HepG2 (cell line): ENCODE data around the gene SKIC2. TPM values are rescaled to one million over a fixed set of nuclear protein-coding genes. Genes with fewer than 3 reads are reported as not detected.
A peak's percentile ranks its signal among the peaks of the same experiment; 100 is the strongest.

ENCODE experiments used
- ATAC-seq: fragments of 200-7000 bp; cut with Tn5 transposase; 3 replicates; pipeline ENCODE4 v1.9.1; 2020; ENCODE audit warnings: mild to moderate bottlenecking, moderate library complexity
- BruUV-seq: library from RNA; stranded (reverse); fragments of 400-500 nt; replicated peaks from 2 replicates; lab custom pipeline; 2021; lab: Mats Ljungman, UMichigan
- CTCF ChIA-PET: fragments of 300-600 bp; formaldehyde crosslinking; extraction: SDS; loops from one replicate; lab custom pipeline; 2021; ENCODE audit warnings: low total read pairs, inconsistent platforms, low intra/inter-chr PET ratio; lab: Yijun Ruan, JAX
- POLR2A ChIA-PET: fragments of 350-600 bp; sonication (Branson Sonifier 250); formaldehyde crosslinking; loops from one replicate; lab custom pipeline; 2020; ENCODE audit warnings: antibody characterized with exemption, inconsistent platforms; lab: Yijun Ruan, JAX
- DNase-seq: peaks from one replicate; pipeline ENCODE4 v3.0.0-alpha.2; 2015; ENCODE audit warnings: low spot score
- FAIRE-seq: peaks from 3 replicates; lab custom pipeline; 2011; peaks lifted over from hg19 to GRCh38; lab: Jason Lieb, UNC
- H2AFZ ChIP-seq: one replicate; pipeline ENCODE4 v1.6.1; 2011; ENCODE audit warnings: low read length, inconsistent platforms
- H3K27ac ChIP-seq: fragments of 300-600 bp; 3 replicates; pipeline ENCODE4 v1.8.0; 2011; ENCODE audit warnings: mixed run types, mild to moderate bottlenecking, mixed read lengths, low read length, inconsistent platforms; ENCODE audit not compliant: insufficient read depth; ENCODE audit errors: extremely low read length
- H3K27me3 ChIP-seq, 2 experiments: fragments of 200-600 bp in 1 of 2; 2 replicates in 1 of 2; 3 replicates in 1 of 2; pipeline versions ENCODE4 v1.6.0 to v1.8.0; 2011; ENCODE audit warnings: low read length in 2 of 2, mild to moderate bottlenecking in 2 of 2, moderate library complexity in 2 of 2, inconsistent platforms in 1 of 2; ENCODE audit not compliant: insufficient read depth in 2 of 2, control insufficient read depth in 1 of 2
- H3K36me3 ChIP-seq, 2 experiments: fragments of 200-600 bp in 1 of 2; replicated peaks in 1 of 2; 2 replicates in 1 of 2; 3 replicates in 1 of 2; pipeline versions ENCODE4 v1.5.1 to v1.8.0; 2011; ENCODE audit warnings: low read length in 2 of 2, inconsistent platforms in 1 of 2; ENCODE audit not compliant: insufficient read depth in 2 of 2, control insufficient read depth in 1 of 2
- H3K4me1 ChIP-seq: 2 replicates; pipeline ENCODE4 v1.5.1; 2012; ENCODE audit warnings: low read length, inconsistent platforms; ENCODE audit not compliant: insufficient read depth
- H3K4me2 ChIP-seq: 2 replicates; pipeline ENCODE4 v1.6.0; 2011; ENCODE audit warnings: low read depth, low read length, inconsistent platforms
- H3K4me3 ChIP-seq, 3 experiments: fragments of 200-600 bp in 1 of 3; sonication (generic), shearing (Covaris generic) in 1 of 3; replicated peaks in 1 of 3; 2 replicates each; pipeline ENCODE4 v1.5.1; 2011 to 2016; ENCODE audit warnings: low read length in 3 of 3, inconsistent platforms in 2 of 3, low read depth in 2 of 3, mild to moderate bottlenecking in 2 of 3, control low read depth in 1 of 3, mixed read lengths in 1 of 3; ENCODE audit not compliant: insufficient read depth in 1 of 3
- H3K79me2 ChIP-seq: one replicate; pipeline ENCODE4 v1.6.1; 2011; ENCODE audit warnings: low read length, inconsistent platforms; ENCODE audit not compliant: insufficient read depth
- H3K9ac ChIP-seq: 2 replicates; pipeline ENCODE4 v1.6.0; 2011; ENCODE audit warnings: mild to moderate bottlenecking, low read depth, low read length, inconsistent platforms; ENCODE audit not compliant: insufficient read depth
- H3K9me3 ChIP-seq: 2 replicates; pipeline ENCODE4 v1.5.1; 2012; ENCODE audit warnings: mild to moderate bottlenecking, low read length
- H4K20me1 ChIP-seq: 2 replicates; pipeline ENCODE4 v1.6.0; 2011; ENCODE audit warnings: inconsistent platforms, mild to moderate bottlenecking, low read length, moderate library complexity; ENCODE audit not compliant: insufficient read depth
- ATF1 ChIP-seq: IDR thresholded peaks from 2 replicates; pipeline ENCODE4 v1.6.1; 2016; ENCODE audit warnings: mild to moderate bottlenecking, control low read depth
- HDAC1 ChIP-seq: sonication (generic); formaldehyde crosslinking; IDR thresholded peaks from 2 replicates; pipeline ENCODE4 v1.5.1; 2020; ENCODE audit warnings: mild to moderate bottlenecking, missing genetic modification reagents
- KLF6 ChIP-seq: IDR thresholded peaks from 2 replicates; pipeline ENCODE4 v1.8.0; 2016; ENCODE audit warnings: missing biosample characterization, missing genetic modification reagents
- SATB2 ChIP-seq: sonication (generic); formaldehyde crosslinking; IDR thresholded peaks from 2 replicates; pipeline ENCODE4 v1.5.0; 2020; ENCODE audit warnings: missing genetic modification reagents
- SKI ChIP-seq: fragments of 450-650 bp; IDR thresholded peaks from one replicate; pipeline ENCODE4 v1.6.1; 2018; ENCODE audit warnings: mild to moderate bottlenecking; ENCODE audit not compliant: partially characterized antibody
- ZBTB20 ChIP-seq: sonication (generic); formaldehyde crosslinking; IDR thresholded peaks from 2 replicates; pipeline ENCODE4 v1.8.1; 2023; ENCODE audit warnings: missing genetic modification reagents, low read depth, mild to moderate bottlenecking, borderline replicate concordance
- ZNF292 ChIP-seq: sonication (generic); formaldehyde crosslinking; IDR thresholded peaks from 2 replicates; pipeline ENCODE4 v1.8.1; 2022; ENCODE audit warnings: mild to moderate bottlenecking, low read depth, missing genetic modification reagents, borderline replicate concordance
- ZNF329 ChIP-seq: sonication (generic); formaldehyde crosslinking; IDR thresholded peaks from 2 replicates; pipeline ENCODE4 v1.9.0; 2021; ENCODE audit warnings: low read depth, mild to moderate bottlenecking, missing genetic modification reagents
- ZNF557 ChIP-seq: sonication (generic); formaldehyde crosslinking; IDR thresholded peaks from 2 replicates; pipeline ENCODE4 v1.4.0; 2020; ENCODE audit warnings: missing genetic modification reagents
- ZNF563 ChIP-seq: sonication (generic); formaldehyde crosslinking; IDR thresholded peaks from 2 replicates; pipeline ENCODE4 v1.8.0; 2022; ENCODE audit warnings: mild to moderate bottlenecking, moderate library complexity, missing genetic modification reagents
- ZNF782 ChIP-seq: sonication (generic); formaldehyde crosslinking; IDR thresholded peaks from 2 replicates; pipeline ENCODE4 v1.4.0; 2020; ENCODE audit warnings: missing genetic modification reagents, mild to moderate bottlenecking, borderline replicate concordance
- WGBS: methylation state at CpG from one replicate; pipeline ENCODE4 v1.1.6; 2017; ENCODE audit warnings: low lambda C conversion rate; 5-methylcytosine and 5-hydroxymethylcytosine counted together
- in situ Hi-C: cut with HindIII; loops from 2 replicates; pipeline ENCODE4 v1.10.0; 2017; ENCODE audit warnings: low pct_unique_long_range_greater_than_20kb; ENCODE audit not compliant: extremely low pct_ligation_motif_present
- intact Hi-C: fragments of 100-400 bp; cut with micrococcal nuclease; formaldehyde crosslinking; loops from one replicate; pipeline ENCODE4 v1.10.0; 2022; ENCODE audit not compliant: unreplicated experiment
- polyA plus RNA-seq, 8 experiments: library from polyadenylated mRNA; depleted of rRNA in 3 of 8; stranded (reverse) in 7 of 8; unstranded in 1 of 8; fragments of >200 nt; fragmentation: Illumina TruSeq in 4 of 8; extraction: Trizol in 4 of 8; gene quantifications; 2 replicates each; pipeline versions ENCODE4 v1.2.1 to v1.2.3, GENCODE V29; 2011 to 2016; ENCODE audit warnings: low read depth in 4 of 8, missing spikeins in 1 of 8, mixed read lengths in 1 of 8; ENCODE audit not compliant: insufficient read depth in 1 of 8
- total RNA-seq, 5 experiments: library from RNA; depleted of rRNA; stranded (reverse); fragments of >200 nt; fragmentation: Illumina TruSeq; extraction: Trizol; gene quantifications; 2 replicates each; pipeline ENCODE4 v1.2.3, GENCODE V29; 2016; ENCODE audit warnings: low read depth in 1 of 5
- TF ChIP-seq, protein P1 (sequence below): sonication (generic); formaldehyde crosslinking; IDR thresholded peaks from 2 replicates; pipeline ENCODE4 v1.4.0; 2020; ENCODE audit warnings: mild to moderate bottlenecking, missing genetic modification reagents
- TF ChIP-seq, protein P2 (sequence below): sonication (generic); formaldehyde crosslinking; IDR thresholded peaks from 2 replicates; pipeline ENCODE4 v1.4.0; 2020; ENCODE audit warnings: missing genetic modification reagents
- TF ChIP-seq, protein P3 (sequence below): sonication (generic); formaldehyde crosslinking; IDR thresholded peaks from 2 replicates; pipeline ENCODE4 v1.4.0; 2020; ENCODE audit warnings: missing genetic modification reagents
- TF ChIP-seq, protein P4 (sequence below): sonication (generic); formaldehyde crosslinking; IDR thresholded peaks from 2 replicates; pipeline ENCODE4 v1.4.0; 2020; ENCODE audit warnings: mild to moderate bottlenecking, missing genetic modification reagents

SKIC2 gene
- total and polyA plus RNA-seq, 2 of the 13 experiments (the other 11 are each of a cell fraction or from before 2014, with no cell fraction given): 67.1 to 68.4 TPM

DNA sequence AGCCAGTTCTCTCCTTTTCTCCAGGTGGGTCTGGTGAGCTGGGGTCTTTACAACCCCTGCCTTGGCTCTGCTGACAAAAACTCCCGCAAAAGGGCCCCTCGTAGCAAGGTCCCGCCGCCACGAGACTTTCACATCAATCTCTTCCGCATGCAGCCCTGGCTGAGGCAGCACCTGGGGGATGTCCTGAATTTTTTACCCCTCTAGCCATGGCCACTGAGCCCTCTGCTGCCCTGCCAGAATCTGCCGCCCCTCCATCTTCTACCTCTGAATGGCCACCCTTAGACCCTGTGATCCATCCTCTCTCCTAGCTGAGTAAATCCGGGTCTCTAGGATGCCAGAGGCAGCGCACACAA lies 13.8 kb upstream of the SKIC2 start (continued):
- TF ChIP-seq ZNF782 (CRISPR knock-in tag): 0 out of 2 replicates have a peak, but pooled peaks have one; percentile 28
- no peak for TF ChIP-seq SKI

DNA sequence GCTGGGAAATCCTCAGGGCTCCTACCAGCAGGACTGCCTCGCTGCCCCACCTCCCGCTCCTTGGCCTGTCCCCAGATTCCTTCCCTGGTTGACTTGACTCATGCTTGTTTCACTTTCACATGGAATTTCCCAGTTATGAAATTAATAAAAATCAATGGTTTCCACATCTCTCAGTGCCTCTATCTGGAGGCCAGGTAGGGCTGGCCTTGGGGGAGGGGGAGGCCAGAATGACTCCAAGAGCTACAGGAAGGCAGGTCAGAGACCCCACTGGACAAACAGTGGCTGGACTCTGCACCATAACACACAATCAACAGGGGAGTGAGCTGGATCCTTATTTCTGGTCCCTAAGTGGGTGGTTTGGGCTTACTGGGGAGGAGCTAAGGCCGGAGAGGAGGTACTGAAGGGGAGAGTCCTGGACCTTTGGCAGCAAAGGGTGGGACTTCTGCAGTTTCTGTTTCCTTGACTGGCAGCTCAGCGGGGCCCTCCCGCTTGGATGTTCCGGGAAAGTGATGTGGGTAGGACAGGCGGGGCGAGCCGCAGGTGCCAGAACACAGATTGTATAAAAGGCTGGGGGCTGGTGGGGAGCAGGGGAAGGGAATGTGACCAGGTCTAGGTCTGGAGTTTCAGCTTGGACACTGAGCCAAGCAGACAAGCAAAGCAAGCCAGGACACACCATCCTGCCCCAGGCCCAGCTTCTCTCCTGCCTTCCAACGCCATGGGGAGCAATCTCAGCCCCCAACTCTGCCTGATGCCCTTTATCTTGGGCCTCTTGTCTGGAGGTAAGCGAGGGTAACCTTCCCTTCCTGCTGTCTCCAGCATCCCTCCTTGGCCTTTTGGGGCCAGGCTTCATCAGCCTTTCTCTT lies 13.2 kb upstream of the SKIC2 start, which contains the start of gene CFB:
Gene CFB (plus strand): TSS at position 589 of the 863 bp plus-strand sequence. CDS start 127 bp downstream, at position 716.
- H3K9ac ChIP-seq: peak within 1 kb of the TSS; percentile 91
- H3K4me1 ChIP-seq: peaks cover 85% of the 10 kb centered on the region
- H4K20me1 ChIP-seq: no peaks in the 10 kb centered on the region
- no peaks in the 10 kb centered on the region; a peak in 1 of 5 replicates for H3K27me3 ChIP-seq
- H3K79me2 ChIP-seq: peaks cover 22% of the 10 kb centered on the region
- peak; percentile 100 for FAIRE-seq
- H3K4me3 ChIP-seq: peak within 1 kb of the TSS; percentile 59 to 90 (median 66)
- peak within 1 kb of the TSS; percentile 91 for H3K27ac ChIP-seq
- peak; percentile 100 for DNase-seq
- H2AFZ ChIP-seq: no peak within 1 kb of the TSS
- 2% methylated on average over 11 of the region's 11 CpGs for WGBS
- in situ Hi-C loops (loop anchor here (5.0 kb wide), 1 partner anchor 43 kb away; the partner anchor contains the start of gene ZBTB12), intact Hi-C loops (loop anchor here (1.0 to 2.0 kb wide), 3 partner anchors 18 to 47 kb away; partner anchors contain the start of genes C2 and ZBTB12)
- peak within 1 kb of the TSS; percentile 98 for H3K4me2 ChIP-seq
- BruUV-seq: no TSS peak
- ChIA-PET CTCF (no interaction called here), POLR2A (interaction anchor here (0.5 to 5.1 kb wide), 55 partner anchors 9 to 1026 kb away, joined by 3 to 151 read pairs (median 5); partner anchors contain the start of genes ABHD16A, APOM, ATF6B and C2)
- ATAC-seq: peak; percentile 95
- peaks cover 14 to 63% of the 10 kb centered on the region in 2 experiments for H3K36me3 ChIP-seq
- no peaks in the 10 kb centered on the region for H3K9me3 ChIP-seq
- TF ChIP-seq ZNF329 (CRISPR knock-in tag): no peak
- TF ChIP-seq, protein P1, sequence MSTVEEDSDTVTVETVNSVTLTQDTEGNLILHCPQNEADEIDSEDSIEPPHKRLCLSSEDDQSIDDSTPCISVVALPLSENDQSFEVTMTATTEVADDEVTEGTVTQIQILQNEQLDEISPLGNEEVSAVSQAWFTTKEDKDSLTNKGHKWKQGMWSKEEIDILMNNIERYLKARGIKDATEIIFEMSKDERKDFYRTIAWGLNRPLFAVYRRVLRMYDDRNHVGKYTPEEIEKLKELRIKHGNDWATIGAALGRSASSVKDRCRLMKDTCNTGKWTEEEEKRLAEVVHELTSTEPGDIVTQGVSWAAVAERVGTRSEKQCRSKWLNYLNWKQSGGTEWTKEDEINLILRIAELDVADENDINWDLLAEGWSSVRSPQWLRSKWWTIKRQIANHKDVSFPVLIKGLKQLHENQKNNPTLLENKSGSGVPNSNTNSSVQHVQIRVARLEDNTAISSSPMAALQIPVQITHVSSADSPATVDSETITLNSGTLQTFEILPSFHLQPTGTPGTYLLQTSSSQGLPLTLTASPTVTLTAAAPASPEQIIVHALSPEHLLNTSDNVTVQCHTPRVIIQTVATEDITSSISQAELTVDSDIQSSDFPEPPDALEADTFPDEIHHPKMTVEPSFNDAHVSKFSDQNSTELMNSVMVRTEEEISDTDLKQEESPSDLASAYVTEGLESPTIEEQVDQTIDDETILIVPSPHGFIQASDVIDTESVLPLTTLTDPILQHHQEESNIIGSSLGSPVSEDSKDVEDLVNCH (CRISPR knock-in tag): no peak
- no peak for TF ChIP-seq ZNF292 (CRISPR knock-in tag)
- TF ChIP-seq ATF1 (CRISPR knock-in tag): peak; percentile 57; the same call in 1 of the 2 replicates
- TF ChIP-seq ZNF563 (CRISPR knock-in tag): no peak
- peak; percentile 87 for TF ChIP-seq HDAC1 (CRISPR knock-in tag)
- TF ChIP-seq ZBTB20 (CRISPR knock-in tag): peak; percentile 54; the same call in 1 of the 2 replicates
- TF ChIP-seq ZNF557 (CRISPR knock-in tag): no peak
- TF ChIP-seq, protein P2, sequence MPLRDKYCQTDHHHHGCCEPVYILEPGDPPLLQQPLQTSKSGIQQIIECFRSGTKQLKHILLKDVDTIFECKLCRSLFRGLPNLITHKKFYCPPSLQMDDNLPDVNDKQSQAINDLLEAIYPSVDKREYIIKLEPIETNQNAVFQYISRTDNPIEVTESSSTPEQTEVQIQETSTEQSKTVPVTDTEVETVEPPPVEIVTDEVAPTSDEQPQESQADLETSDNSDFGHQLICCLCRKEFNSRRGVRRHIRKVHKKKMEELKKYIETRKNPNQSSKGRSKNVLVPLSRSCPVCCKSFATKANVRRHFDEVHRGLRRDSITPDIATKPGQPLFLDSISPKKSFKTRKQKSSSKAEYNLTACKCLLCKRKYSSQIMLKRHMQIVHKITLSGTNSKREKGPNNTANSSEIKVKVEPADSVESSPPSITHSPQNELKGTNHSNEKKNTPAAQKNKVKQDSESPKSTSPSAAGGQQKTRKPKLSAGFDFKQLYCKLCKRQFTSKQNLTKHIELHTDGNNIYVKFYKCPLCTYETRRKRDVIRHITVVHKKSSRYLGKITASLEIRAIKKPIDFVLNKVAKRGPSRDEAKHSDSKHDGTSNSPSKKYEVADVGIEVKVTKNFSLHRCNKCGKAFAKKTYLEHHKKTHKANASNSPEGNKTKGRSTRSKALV (CRISPR knock-in tag): 0 out of 2 replicates have a peak, but pooled peaks have one; percentile 73
- TF ChIP-seq SATB2 (CRISPR knock-in tag): no peak
- TF ChIP-seq, protein P3, sequence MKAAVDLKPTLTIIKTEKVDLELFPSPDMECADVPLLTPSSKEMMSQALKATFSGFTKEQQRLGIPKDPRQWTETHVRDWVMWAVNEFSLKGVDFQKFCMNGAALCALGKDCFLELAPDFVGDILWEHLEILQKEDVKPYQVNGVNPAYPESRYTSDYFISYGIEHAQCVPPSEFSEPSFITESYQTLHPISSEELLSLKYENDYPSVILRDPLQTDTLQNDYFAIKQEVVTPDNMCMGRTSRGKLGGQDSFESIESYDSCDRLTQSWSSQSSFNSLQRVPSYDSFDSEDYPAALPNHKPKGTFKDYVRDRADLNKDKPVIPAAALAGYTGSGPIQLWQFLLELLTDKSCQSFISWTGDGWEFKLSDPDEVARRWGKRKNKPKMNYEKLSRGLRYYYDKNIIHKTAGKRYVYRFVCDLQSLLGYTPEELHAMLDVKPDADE (CRISPR knock-in tag): no peak
- peak; percentile 88 for TF ChIP-seq KLF6
- TF ChIP-seq, protein P4, sequence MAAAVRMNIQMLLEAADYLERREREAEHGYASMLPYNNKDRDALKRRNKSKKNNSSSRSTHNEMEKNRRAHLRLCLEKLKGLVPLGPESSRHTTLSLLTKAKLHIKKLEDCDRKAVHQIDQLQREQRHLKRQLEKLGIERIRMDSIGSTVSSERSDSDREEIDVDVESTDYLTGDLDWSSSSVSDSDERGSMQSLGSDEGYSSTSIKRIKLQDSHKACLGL (CRISPR knock-in tag): peak; percentile 89; the same call in 1 of the 2 replicates
